Neural cell (in vitro differentiated cells): ENCODE data around the gene IBSP. TPM values are rescaled to one million over a fixed set of nuclear protein-coding genes. Genes with fewer than 3 reads are reported as not detected.

ENCODE experiments used
- H2AFZ ChIP-seq: fragments of 200-600, 300-800 bp; sonication (generic), shearing (Covaris generic); 2 replicates; pipeline ENCODE4 v1.6.0; 2014; ENCODE audit warnings: low read depth, mild to moderate bottlenecking, antibody characterized with exemption, low read length, moderate library complexity
- H3F3A ChIP-seq: fragments of 200-600 bp; shearing (Covaris generic); 2 replicates; pipeline ENCODE4 v1.6.1; 2016; ENCODE audit warnings: mild to moderate bottlenecking, moderate library complexity, mixed read lengths, antibody characterized with exemption, low read length; ENCODE audit not compliant: insufficient read depth, poor library complexity, severe bottlenecking
- H3K27ac ChIP-seq: fragments of 200-600, 300-800 bp; sonication (generic), shearing (Covaris generic); 2 replicates; pipeline ENCODE4 v1.5.1; 2014; ENCODE audit warnings: mild to moderate bottlenecking, low read length, moderate library complexity
- H3K27me3 ChIP-seq: fragments of 300-800, 200-600 bp; sonication (generic), shearing (Covaris generic); 2 replicates; pipeline ENCODE4 v1.6.0; 2014; ENCODE audit warnings: mild to moderate bottlenecking, low read depth, low read length, moderate library complexity; ENCODE audit not compliant: insufficient read depth
- H3K36me3 ChIP-seq: fragments of 300-800, 200-600 bp; sonication (generic), shearing (Covaris generic); 2 replicates; pipeline ENCODE4 v1.5.1; 2014; ENCODE audit warnings: mild to moderate bottlenecking, antibody characterized with exemption, low read length, moderate library complexity; ENCODE audit not compliant: insufficient read depth
- H3K4me2 ChIP-seq: fragments of 300-800, 200-600 bp; sonication (generic), shearing (Covaris generic); 2 replicates; pipeline ENCODE4 v1.6.0; 2014; ENCODE audit warnings: mild to moderate bottlenecking, low read length
- H3K4me3 ChIP-seq: fragments of 300-800, 200-600 bp; sonication (generic), shearing (Covaris generic); 2 replicates; pipeline ENCODE4 v1.5.1; 2014; ENCODE audit warnings: mild to moderate bottlenecking, low read length, moderate library complexity
- H3K79me2 ChIP-seq: fragments of 200-600 bp; shearing (Covaris generic); replicated peaks from 2 replicates; pipeline ENCODE4 v1.6.0; 2014; ENCODE audit warnings: mild to moderate bottlenecking, low read length, moderate library complexity; ENCODE audit not compliant: insufficient read depth
- H3K9ac ChIP-seq: fragments of 300-800, 200-600 bp; sonication (generic), shearing (Covaris generic); 2 replicates; pipeline ENCODE4 v1.6.1; 2016; ENCODE audit warnings: mild to moderate bottlenecking, low read length, mixed read lengths
- H3K9me2 ChIP-seq: fragments of 200-600 bp; shearing (Covaris generic); 2 replicates; pipeline ENCODE4 v1.6.1; 2016; ENCODE audit warnings: mild to moderate bottlenecking, low read length, mixed read lengths; ENCODE audit not compliant: insufficient read depth
- H3K9me3 ChIP-seq: fragments of 200-600, 300-800 bp; sonication (generic), shearing (Covaris generic); 2 replicates; pipeline ENCODE4 v1.6.1; 2016; ENCODE audit warnings: mild to moderate bottlenecking, mixed run types, low read length, moderate library complexity, mixed read lengths
- H4K20me1 ChIP-seq: fragments of 200-600 bp; shearing (Covaris generic); 2 replicates; pipeline ENCODE4 v1.6.1; 2016; ENCODE audit warnings: mild to moderate bottlenecking, mixed run types; ENCODE audit not compliant: insufficient read depth
- EP300 ChIP-seq: fragments of 450-650 bp; conservative IDR thresholded peaks from 2 replicates; pipeline ENCODE4 v1.6.1; 2014; ENCODE audit warnings: antibody characterized with exemption, mild to moderate bottlenecking, moderate library complexity; ENCODE audit not compliant: poor library complexity, severe bottlenecking
- EZH2 ChIP-seq: fragments of 200-600, 300-800 bp; shearing (Covaris generic), sonication (generic); IDR thresholded peaks from 2 replicates; pipeline ENCODE4 v1.6.1; 2014; ENCODE audit warnings: antibody characterized with exemption, low read length, borderline replicate concordance, mild to moderate bottlenecking; ENCODE audit not compliant: insufficient read depth, poor library complexity, severe bottlenecking
- MXI1 ChIP-seq: fragments of 450-650 bp; conservative IDR thresholded peaks from 2 replicates; pipeline ENCODE4 v1.6.1; 2014; ENCODE audit warnings: antibody characterized with exemption, mild to moderate bottlenecking; ENCODE audit not compliant: poor library complexity, severe bottlenecking
- POLR2AphosphoS5 ChIP-seq: IDR thresholded peaks from 2 replicates; pipeline ENCODE4 v1.6.1; 2012
- RAD21 ChIP-seq: fragments of 450-650 bp; conservative IDR thresholded peaks from 2 replicates; pipeline ENCODE4 v1.6.1; 2014; ENCODE audit warnings: antibody characterized with exemption, mild to moderate bottlenecking, moderate library complexity
- SMC3 ChIP-seq: fragments of 450-650 bp; conservative IDR thresholded peaks from 2 replicates; pipeline ENCODE4 v1.6.1; 2014; ENCODE audit warnings: antibody characterized with exemption, mild to moderate bottlenecking, moderate library complexity; ENCODE audit not compliant: poor library complexity
- TAF1 ChIP-seq: IDR thresholded peaks from 2 replicates; pipeline ENCODE4 v1.6.1; 2012; ENCODE audit warnings: low read depth
- polyA plus RNA-seq: library from polyadenylated mRNA; depleted of rRNA; stranded (reverse); fragments of >200 nt; gene quantifications from 2 replicates; pipeline ENCODE4 v1.2.3, GENCODE V29; 2014
- TF ChIP-seq, protein P1 (sequence below): IDR thresholded peaks from 2 replicates; pipeline ENCODE4 v1.6.1; 2012; ENCODE audit warnings: borderline replicate concordance
- TF ChIP-seq, protein P2 (sequence below): fragments of 450-650 bp; IDR thresholded peaks from 2 replicates; pipeline ENCODE4 v1.5.1; 2014; ENCODE audit warnings: antibody characterized with exemption, mild to moderate bottlenecking, moderate library complexity; ENCODE audit not compliant: poor library complexity, severe bottlenecking

IBSP gene
- polyA plus RNA-seq, 1 donor from 2014 or later, result not detected

DNA sequence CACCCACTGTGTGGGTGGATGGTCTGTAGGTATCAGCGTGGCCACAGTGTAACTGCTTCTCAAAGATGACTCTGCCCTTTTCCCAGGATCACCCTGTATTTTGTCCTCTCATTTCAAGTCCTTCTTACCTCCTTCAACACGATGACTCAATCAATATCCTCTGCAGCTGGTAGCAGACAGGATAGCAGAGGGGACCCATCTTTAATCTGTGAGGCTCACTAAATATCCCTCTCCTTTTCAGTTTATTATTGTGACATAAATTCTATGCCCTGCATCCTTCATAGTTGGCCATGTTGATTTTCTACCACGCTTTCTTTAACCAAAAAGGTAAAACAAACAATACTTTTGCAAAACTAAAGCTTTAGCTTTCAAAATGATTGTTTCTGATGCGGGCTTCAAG lies 23.8 kb downstream of the IBSP start:
- no peaks in the 10 kb centered on the region for H3K27me3 ChIP-seq
- H3K9me3 ChIP-seq, result no peaks in the 10 kb centered on the region
- H3F3A ChIP-seq, result no peaks in the 10 kb centered on the region
- no peaks in the 10 kb centered on the region for H3K36me3 ChIP-seq
- H3K4me2 ChIP-seq, result no peak overlapping the region
- H4K20me1 ChIP-seq, result no peaks in the 10 kb centered on the region
- no peak overlapping the region for H3K9ac ChIP-seq
- no peaks in the 10 kb centered on the region for H3K9me2 ChIP-seq
- no peak overlapping the region for H3K27ac ChIP-seq
- no peaks in the 10 kb centered on the region for H3K79me2 ChIP-seq
- H3K4me3 ChIP-seq, result no peak overlapping the region
- TF ChIP-seq, protein P1, sequence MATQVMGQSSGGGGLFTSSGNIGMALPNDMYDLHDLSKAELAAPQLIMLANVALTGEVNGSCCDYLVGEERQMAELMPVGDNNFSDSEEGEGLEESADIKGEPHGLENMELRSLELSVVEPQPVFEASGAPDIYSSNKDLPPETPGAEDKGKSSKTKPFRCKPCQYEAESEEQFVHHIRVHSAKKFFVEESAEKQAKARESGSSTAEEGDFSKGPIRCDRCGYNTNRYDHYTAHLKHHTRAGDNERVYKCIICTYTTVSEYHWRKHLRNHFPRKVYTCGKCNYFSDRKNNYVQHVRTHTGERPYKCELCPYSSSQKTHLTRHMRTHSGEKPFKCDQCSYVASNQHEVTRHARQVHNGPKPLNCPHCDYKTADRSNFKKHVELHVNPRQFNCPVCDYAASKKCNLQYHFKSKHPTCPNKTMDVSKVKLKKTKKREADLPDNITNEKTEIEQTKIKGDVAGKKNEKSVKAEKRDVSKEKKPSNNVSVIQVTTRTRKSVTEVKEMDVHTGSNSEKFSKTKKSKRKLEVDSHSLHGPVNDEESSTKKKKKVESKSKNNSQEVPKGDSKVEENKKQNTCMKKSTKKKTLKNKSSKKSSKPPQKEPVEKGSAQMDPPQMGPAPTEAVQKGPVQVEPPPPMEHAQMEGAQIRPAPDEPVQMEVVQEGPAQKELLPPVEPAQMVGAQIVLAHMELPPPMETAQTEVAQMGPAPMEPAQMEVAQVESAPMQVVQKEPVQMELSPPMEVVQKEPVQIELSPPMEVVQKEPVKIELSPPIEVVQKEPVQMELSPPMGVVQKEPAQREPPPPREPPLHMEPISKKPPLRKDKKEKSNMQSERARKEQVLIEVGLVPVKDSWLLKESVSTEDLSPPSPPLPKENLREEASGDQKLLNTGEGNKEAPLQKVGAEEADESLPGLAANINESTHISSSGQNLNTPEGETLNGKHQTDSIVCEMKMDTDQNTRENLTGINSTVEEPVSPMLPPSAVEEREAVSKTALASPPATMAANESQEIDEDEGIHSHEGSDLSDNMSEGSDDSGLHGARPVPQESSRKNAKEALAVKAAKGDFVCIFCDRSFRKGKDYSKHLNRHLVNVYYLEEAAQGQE, result no peak
- TF ChIP-seq EZH2, result no peak
- TF ChIP-seq, protein P2, sequence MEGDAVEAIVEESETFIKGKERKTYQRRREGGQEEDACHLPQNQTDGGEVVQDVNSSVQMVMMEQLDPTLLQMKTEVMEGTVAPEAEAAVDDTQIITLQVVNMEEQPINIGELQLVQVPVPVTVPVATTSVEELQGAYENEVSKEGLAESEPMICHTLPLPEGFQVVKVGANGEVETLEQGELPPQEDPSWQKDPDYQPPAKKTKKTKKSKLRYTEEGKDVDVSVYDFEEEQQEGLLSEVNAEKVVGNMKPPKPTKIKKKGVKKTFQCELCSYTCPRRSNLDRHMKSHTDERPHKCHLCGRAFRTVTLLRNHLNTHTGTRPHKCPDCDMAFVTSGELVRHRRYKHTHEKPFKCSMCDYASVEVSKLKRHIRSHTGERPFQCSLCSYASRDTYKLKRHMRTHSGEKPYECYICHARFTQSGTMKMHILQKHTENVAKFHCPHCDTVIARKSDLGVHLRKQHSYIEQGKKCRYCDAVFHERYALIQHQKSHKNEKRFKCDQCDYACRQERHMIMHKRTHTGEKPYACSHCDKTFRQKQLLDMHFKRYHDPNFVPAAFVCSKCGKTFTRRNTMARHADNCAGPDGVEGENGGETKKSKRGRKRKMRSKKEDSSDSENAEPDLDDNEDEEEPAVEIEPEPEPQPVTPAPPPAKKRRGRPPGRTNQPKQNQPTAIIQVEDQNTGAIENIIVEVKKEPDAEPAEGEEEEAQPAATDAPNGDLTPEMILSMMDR, result no peak
- no peak for TF ChIP-seq EP300
- TF ChIP-seq RAD21, result no peak
- TF ChIP-seq TAF1, result no peak
- TF ChIP-seq MXI1, result no peak
- TF ChIP-seq POLR2AphosphoS5, result no peak
- no peak for TF ChIP-seq SMC3
- no peak overlapping the region for H2AFZ ChIP-seq

DNA sequence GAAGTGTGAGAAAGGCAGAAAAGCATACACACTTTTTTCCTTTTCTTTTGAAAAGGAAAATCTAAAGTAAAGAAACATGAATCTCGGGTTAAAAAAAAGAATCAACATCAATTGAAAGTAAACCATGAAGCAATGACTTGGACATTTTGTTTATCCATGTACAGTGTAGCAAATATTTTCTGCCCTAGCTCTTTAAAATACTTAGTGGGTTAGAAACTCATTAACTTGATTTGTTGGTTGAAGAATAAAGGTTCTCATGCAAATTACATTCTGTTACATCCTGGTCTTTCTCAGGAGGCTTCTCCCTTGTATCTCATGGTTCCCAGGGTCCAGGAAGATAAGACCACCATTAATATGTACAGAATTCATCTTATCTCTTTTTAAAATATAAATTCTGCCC lies 24.4 kb downstream of the IBSP start:
- Histone ChIP-seq H3K79me2 (no peaks in the 10 kb centered on the region), H3K9me2 (no peaks in the 10 kb centered on the region), H3K36me3 (no peaks in the 10 kb centered on the region), H3K27me3 (no peaks in the 10 kb centered on the region), H4K20me1 (no peaks in the 10 kb centered on the region), H3F3A (no peaks in the 10 kb centered on the region), H3K9me3 (no peaks in the 10 kb centered on the region), H2AFZ (no peak overlapping the region), H3K4me2 (no peak overlapping the region), H3K27ac (no peak overlapping the region), H3K9ac (no peak overlapping the region), H3K4me3 (no peak overlapping the region)
- TF ChIP-seq, protein P1, result no peak
- no peak for TF ChIP-seq RAD21
- TF ChIP-seq, protein P2, result no peak
- TF ChIP-seq TAF1, result no peak
- TF ChIP-seq EP300, result no peak
- no peak for TF ChIP-seq MXI1
- TF ChIP-seq SMC3, result no peak
